RCC 7860 (cell line): ENCODE results near the gene TNFSF13.
"Not testable (repeated sequence)": the region's sequence is repeated elsewhere in the genome, so short reads cannot be mapped to it uniquely, and the experiment has no call there.

Experiments used
- DNase-seq: peaks from one replicate; pipeline ENCODE4 v3.0.0-alpha.2; 2015; ENCODE audit warnings: low spot score
- FAIRE-seq: peaks from 2 replicates; lab custom pipeline; 2012; peaks lifted over from hg19 to GRCh38; lab: Jason Lieb, UNC

TNFSF13 gene

DNA sequence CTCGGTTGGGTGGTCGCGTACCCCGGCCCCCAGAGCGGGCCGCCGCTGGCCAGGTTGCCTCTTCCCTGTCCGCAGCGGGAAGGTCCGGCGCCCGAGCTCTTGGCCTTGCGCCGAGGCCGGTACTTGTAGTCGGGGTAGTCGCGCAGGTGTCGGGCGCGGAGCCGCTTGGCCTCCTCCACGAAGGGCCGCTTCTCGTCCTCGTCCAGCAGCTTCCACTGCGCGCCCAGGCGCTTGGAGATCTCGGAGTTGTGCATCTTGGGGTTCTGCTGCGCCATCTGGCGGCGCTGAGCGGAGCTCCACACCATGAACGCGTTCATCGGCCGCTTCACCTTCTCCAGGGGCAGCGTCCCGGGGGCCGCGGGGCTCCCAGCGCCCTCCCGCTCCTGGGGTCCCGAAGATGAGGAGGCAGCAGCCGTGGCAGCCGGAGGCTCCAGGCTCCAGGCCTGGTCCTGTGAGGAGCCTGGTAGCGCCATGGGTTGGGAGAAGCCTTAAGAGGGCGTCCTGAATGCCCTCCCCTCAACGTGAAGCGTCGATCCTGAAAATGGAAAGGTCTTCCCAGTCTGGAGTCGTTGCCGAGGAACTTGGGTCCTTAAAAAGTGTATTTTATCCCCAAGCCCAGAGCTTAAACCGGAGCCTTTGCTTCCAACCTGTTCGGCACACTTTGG is 30.8 kb downstream of the TNFSF13 start:
- FAIRE-seq (no peak), DNase-seq (no peak)

DNA sequence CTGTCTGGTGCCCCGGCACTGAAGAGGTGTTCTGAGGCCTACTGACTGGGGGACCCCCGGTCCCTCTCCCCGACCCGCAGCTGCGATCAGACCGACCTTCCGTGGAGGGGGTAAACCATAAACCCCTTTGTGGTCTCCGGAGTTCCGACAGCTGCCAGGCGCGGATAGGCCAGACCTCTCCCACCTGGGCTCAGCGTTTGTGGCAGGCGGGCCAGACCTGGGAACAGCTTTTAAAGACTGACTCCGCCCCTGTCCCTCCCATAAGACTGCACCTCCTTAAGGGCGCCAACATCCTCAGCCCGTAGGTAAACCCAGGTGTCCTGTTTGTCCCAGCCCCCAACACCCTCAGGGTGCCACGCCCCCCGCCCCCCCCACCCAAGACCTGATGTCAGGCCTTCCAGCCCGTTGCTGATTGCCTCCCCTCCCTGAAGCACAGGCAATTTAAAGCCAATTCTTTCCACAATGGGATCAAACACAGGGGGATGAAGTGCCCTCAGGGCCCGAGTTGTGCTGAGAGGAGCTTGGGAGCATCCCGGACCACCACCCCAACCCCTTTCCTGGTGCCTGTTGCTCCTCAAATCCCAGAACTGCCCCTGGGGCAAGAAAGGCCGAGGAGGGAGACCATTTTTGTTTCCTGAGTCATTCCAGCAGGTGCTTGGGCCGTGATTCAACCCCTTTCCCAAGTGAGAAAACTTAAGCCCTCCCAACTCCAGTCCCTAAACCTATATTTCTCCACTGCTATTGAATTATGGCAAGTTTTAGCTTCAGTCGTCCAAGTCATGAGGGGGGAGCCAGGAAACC is 31.5 kb downstream of the TNFSF13 start, which contains the start of gene SOX15:
Gene SOX15 (minus strand): TSS at position 204 of the 801 bp plus-strand sequence. CDS start 418 bp downstream, outside the sequence.
- FAIRE-seq: no peak
- no peak for DNase-seq

DNA sequence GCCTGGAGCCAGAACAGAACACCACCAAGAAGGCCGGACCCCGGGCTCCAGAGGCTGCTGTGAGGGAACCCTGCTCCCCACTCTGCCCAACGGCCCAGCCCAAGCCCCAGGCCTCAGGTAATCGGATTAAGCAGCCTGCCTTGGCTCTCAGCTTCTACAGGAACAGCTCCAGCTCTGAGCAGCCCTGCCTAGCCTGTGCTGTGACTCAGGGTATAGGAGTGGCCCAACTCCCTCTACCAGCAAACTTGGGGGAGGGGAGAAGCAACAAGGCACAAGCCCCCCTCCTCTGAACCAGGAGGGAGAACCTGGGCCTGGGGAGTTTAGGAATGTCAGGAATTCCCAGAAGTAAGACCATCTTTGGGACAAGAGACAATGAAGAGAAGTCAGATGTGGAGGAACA is 32.2 kb downstream of the TNFSF13 start:
- FAIRE-seq (no peak), DNase-seq (no peak)

DNA sequence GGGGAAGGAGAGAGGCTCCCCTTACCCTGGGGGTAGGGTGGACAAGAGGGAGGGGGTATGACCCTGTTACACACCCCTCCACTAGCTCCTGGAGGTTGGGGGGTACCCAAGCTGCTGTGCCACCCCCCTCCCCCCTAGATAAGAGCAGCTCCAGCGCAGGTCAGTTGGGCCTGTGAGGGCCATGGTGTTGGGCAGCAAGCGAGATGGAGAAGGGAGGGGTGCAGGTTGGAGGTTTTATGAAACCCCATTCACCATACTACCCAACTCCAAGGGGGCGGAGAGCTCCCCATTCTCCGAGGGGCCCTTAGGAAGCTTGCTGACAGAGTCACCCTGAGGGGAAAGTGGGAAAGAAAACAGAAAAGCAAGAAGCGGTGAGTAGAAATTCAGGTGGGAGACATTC is 33.0 kb downstream of the TNFSF13 start:
- FAIRE-seq (no peak), DNase-seq (no peak)

DNA sequence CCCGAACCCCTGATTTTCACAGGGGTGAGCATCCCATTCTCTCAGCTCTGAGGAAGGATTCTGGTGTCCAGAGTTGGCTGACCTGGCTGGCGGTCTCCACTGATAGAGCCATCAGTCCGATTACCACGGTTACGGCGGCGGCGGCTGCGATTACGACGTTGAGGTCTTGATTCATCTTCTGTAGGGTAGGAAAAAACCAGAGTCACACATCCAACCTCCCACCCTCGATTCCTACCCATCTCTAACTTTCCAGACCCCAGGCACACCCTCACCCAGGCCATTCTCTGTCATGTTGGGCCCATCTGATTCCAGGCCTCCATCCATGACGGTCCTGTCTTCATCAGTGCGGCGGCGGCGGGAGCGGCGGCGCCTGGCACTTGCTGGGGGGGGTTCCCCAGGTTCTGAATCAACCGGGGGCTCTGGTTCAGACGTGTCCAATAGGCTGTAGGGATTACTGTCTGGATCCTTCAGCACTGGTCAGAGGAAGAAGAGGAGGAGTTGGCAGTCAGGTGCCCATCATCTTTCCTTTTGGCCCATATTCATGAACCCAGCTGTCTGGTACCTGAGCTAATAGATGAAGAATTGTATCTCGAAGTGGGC is 34.0 kb downstream of the TNFSF13 start:
- FAIRE-seq (no peak), DNase-seq (no peak)

DNA sequence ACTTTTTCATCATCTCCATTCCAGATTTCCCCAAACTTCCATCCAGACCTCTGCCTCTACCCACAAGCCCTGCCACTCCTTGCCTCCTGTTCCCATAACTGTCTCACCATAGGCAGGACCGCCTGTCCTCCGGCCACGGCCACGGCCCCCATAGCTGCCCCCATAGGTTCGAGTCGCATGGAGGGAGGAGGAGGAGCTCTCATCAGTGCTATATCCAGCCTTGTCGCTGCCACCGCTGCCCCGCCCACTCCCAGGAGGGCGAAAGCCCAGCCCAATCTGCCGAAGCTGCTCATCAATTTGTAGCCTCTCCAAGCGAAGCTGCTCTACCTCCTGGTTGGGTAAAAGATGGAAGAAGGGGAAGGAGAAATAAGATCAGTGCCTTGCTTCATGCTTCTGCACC is 34.7 kb downstream of the TNFSF13 start:
- no peak for DNase-seq
- no peak for FAIRE-seq

DNA sequence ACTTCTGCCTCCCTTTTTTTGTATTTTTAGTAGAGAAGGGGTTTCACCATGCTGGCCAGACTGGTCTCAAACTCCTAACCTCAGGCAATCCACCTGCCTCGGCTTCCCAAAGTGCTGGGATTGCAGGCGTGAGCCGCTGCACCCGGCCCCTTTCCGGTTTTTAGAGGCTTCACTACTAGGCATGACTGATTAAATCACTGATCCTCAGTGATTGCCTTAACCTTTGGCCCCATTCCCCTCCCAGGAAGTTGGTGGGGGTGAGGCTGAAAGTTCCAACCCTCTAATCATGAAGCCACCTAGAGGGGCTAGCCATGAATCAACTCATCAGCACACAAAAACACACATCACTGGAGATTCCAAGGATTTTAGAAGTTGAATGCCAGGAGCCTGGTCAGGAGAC is 39.0 kb downstream of the TNFSF13 start:
- FAIRE-seq, DNase-seq: not testable (repeated sequence)

DNA sequence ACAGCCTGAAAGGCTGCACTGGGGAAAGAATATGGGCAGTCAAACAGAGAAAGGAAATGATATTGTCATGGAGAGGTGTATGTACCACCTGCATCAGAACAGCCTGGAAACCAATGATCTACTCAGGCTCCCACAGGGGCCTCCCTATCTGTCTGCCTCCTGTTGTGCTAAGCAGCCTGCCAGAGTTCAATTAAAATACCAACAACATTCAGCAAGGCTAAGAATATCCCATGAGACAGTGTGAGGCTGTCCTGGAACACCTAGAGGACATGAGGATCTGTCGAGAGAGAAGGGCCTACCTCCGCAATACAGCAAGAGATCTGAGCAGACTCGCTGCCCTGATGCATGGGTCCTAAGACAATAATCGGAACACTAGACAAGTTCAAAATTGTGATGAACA is 47.7 kb downstream of the TNFSF13 start:
- FAIRE-seq (no peak), DNase-seq (no peak)

DNA sequence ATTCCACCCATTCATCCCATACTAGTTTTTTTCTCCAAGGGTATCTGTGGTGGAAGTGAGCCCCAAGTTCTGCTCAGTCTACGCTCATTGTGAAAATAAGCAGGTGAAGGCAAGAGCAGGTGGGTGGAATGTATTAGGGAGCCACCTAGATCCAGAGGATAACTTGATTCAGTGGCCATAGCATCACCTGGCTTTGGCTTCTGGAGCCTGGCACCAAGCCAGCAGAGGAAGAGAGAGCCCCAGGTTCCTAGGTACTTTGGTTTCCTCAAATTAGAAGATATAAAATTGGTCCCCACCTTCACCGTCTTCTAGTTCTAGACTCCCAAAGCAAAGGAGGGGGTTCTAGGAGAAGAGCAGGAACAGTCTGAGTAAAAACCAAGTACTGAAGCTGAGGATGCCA is 52.1 kb downstream of the TNFSF13 start:
- DNase-seq (no peak), FAIRE-seq (no peak)
